Esophagus (tissue), 2 donors: ENCODE data around the gene CTBP2. TPM values are rescaled to one million over a fixed set of nuclear protein-coding genes. Genes with fewer than 3 reads are reported as not detected.

ENCODE experiments used
- H3K27ac ChIP-seq, 2 donors: one replicate each; pipeline ENCODE4 v1.5.1; 2013; ENCODE audit warnings: low read depth in 2 of 2, mild to moderate bottlenecking in 2 of 2, inconsistent platforms in 1 of 2, low read length in 1 of 2, moderate library complexity in 1 of 2
- H3K27me3 ChIP-seq, 2 donors: one replicate each; pipeline ENCODE4 v1.6.1; 2013; ENCODE audit warnings: low read length in 2 of 2, control low read depth in 1 of 2, mild to moderate bottlenecking in 1 of 2; ENCODE audit not compliant: insufficient read depth in 2 of 2, control insufficient read depth in 1 of 2
- H3K36me3 ChIP-seq, 2 donors: one replicate each; pipeline ENCODE4 v1.6.1; 2013; ENCODE audit warnings: low read length in 1 of 2; ENCODE audit not compliant: control insufficient read depth in 2 of 2, insufficient read depth in 2 of 2
- H3K4me1 ChIP-seq, 2 donors: one replicate each; pipeline ENCODE4 v1.6.1; 2013; ENCODE audit warnings: low read length in 1 of 2; ENCODE audit not compliant: control insufficient read depth in 2 of 2, insufficient read depth in 2 of 2
- H3K4me3 ChIP-seq, 2 donors: one replicate each; pipeline ENCODE4 v1.5.1; 2013; ENCODE audit warnings: low read length in 2 of 2, mild to moderate bottlenecking in 2 of 2, low read depth in 1 of 2, moderate library complexity in 1 of 2
- H3K9me3 ChIP-seq, 2 donors: one replicate each; pipeline ENCODE4 v1.6.1; 2013; ENCODE audit warnings: mild to moderate bottlenecking in 2 of 2, low read depth in 1 of 2, low read length in 1 of 2, moderate library complexity in 1 of 2; ENCODE audit not compliant: control insufficient read depth in 2 of 2, insufficient read depth in 1 of 2
- WGBS, 2 donors: extraction: QIAGEN DNeasy Blood & Tissue Kit; methylation state at CpG; one replicate each; pipeline ENCODE4 v1.1.7; 2013; 5-methylcytosine and 5-hydroxymethylcytosine counted together
- polyA plus RNA-seq, 2 donors: library from polyadenylated mRNA; stranded (reverse); fragments of 200-250 nt; gene quantifications; one replicate each; pipeline ENCODE4 v1.2.3, GENCODE V29; 2013
- donor health status: healthy with polysubstance abuse.
- donor health status: Bipolar disorder and iron deficiency.

Gene CTBP2
- polyA plus RNA-seq, 2 donors: 15.4 to 33.3 TPM

GRCh38 chr10:124972637-124973036 is 187.7 kb downstream of the CTBP2 start:
- Histone ChIP-seq H3K27ac (no peak overlapping the region), H3K4me3 (no peak overlapping the region), H3K4me1 (no peaks in the 10 kb centered on the region), H3K27me3 (no peaks in the 10 kb centered on the region), H3K36me3 (peaks cover 2 to 6% of the 10 kb centered on the region in 2 donors), H3K9me3 (no peaks in the 10 kb centered on the region)
- WGBS, 2 donors: 87 to 91% methylated on average over 7 of the region's 7 CpGs

- Histone ChIP-seq H3K4me3 (no peak overlapping the region), H3K27me3 (no peaks in the 10 kb centered on the region), H3K4me1 (no peaks in the 10 kb centered on the region), H3K36me3 (peaks cover 4 to 6% of the 10 kb centered on the region in 2 donors), H3K9me3 (no peaks in the 10 kb centered on the region), H3K27ac (no peak overlapping the region)
- 37 to 38% methylated on average over 2 of the region's 2 CpGs for WGBS, 2 donors
These were observed 189.1 kb downstream of the CTBP2 start for GRCh38 chr10:124971276-124971675.

GRCh38 chr10:124967255-124967654 is 193.1 kb downstream of the CTBP2 start:
- H3K9me3 ChIP-seq: no peaks in the 10 kb centered on the region
- WGBS, 2 donors: 94% methylated on average over 2 of the region's 2 CpGs
- H3K4me3 ChIP-seq: no peak overlapping the region
- H3K27ac ChIP-seq: no peak overlapping the region
- no peaks in the 10 kb centered on the region for H3K4me1 ChIP-seq
- H3K27me3 ChIP-seq: no peaks in the 10 kb centered on the region
- H3K36me3 ChIP-seq: peaks cover 2 to 3% of the 10 kb centered on the region in 2 donors

- WGBS, 2 donors: 68 to 75% methylated on average over 5 of the region's 5 CpGs
- Histone ChIP-seq H3K36me3 (peaks cover 2 to 3% of the 10 kb centered on the region in 2 donors), H3K4me1 (no peaks in the 10 kb centered on the region), H3K9me3 (no peaks in the 10 kb centered on the region), H3K27ac (no peak overlapping the region), H3K27me3 (no peaks in the 10 kb centered on the region), H3K4me3 (no peak overlapping the region)
These were observed 194.4 kb downstream of the CTBP2 start for GRCh38 chr10:124966008-124966407.

- WGBS, 2 donors: 85 to 86% methylated on average over 7 of the region's 7 CpGs
- Histone ChIP-seq H3K9me3 (no peaks in the 10 kb centered on the region), H3K4me1 (no peaks in the 10 kb centered on the region), H3K27ac (no peak overlapping the region), H3K4me3 (no peak overlapping the region), H3K36me3 (peaks cover under 1 to 2% of the 10 kb centered on the region in 2 donors), H3K27me3 (no peaks in the 10 kb centered on the region)
These were observed 196.3 kb downstream of the CTBP2 start for GRCh38 chr10:124963866-124964720.

- no peak overlapping the region for H3K27ac ChIP-seq
- no peaks in the 10 kb centered on the region for H3K9me3 ChIP-seq
- H3K27me3 ChIP-seq: no peaks in the 10 kb centered on the region
- H3K36me3 ChIP-seq: peaks cover 0 to 2% of the 10 kb centered on the region in 2 donors
- WGBS, 2 donors: 93 to 94% methylated on average over 3 of the region's 3 CpGs
- no peak overlapping the region for H3K4me3 ChIP-seq
- no peaks in the 10 kb centered on the region for H3K4me1 ChIP-seq
These were observed 197.9 kb downstream of the CTBP2 start for GRCh38 chr10:124962421-124962820.

GRCh38 chr10:124961248-124961570 is 199.2 kb downstream of the CTBP2 start:
- no peaks in the 10 kb centered on the region for H3K4me1 ChIP-seq
- no peaks in the 10 kb centered on the region for H3K27me3 ChIP-seq

GRCh38 chr10:124959564-124959963 is 200.8 kb downstream of the CTBP2 start:
- Histone ChIP-seq H3K4me3 (no peak overlapping the region), H3K4me1 (no peaks in the 10 kb centered on the region), H3K36me3 (no peaks in the 10 kb centered on the region), H3K9me3 (no peaks in the 10 kb centered on the region), H3K27me3 (no peaks in the 10 kb centered on the region), H3K27ac (no peak overlapping the region)
- WGBS, 2 donors: 99% methylated on average over 3 of the region's 3 CpGs

More at GRCh38 chr10:124961248-124961570, 199.2 kb downstream of the CTBP2 start:
- no peaks in the 10 kb centered on the region for H3K36me3 ChIP-seq
- H3K4me3 ChIP-seq: no peak overlapping the region
- no peaks in the 10 kb centered on the region for H3K9me3 ChIP-seq
- no peak overlapping the region for H3K27ac ChIP-seq
- 77 to 81% methylated on average over 4 of the region's 4 CpGs for WGBS, 2 donors

- no peak overlapping the region for H3K4me3 ChIP-seq
- whole genome bisulfite sequencing, 2 donors: 89 to 92% methylated on average over 7 of the region's 7 CpGs
- no peaks in the 10 kb centered on the region for H3K36me3 ChIP-seq
- no peak overlapping the region for H3K27ac ChIP-seq
- no peaks in the 10 kb centered on the region for H3K9me3 ChIP-seq
- no peaks in the 10 kb centered on the region for H3K4me1 ChIP-seq
- H3K27me3 ChIP-seq: no peaks in the 10 kb centered on the region
These were observed 202.9 kb downstream of the CTBP2 start for GRCh38 chr10:124957404-124957947.

- Histone ChIP-seq H3K4me1 (no peaks in the 10 kb centered on the region), H3K36me3 (no peaks in the 10 kb centered on the region), H3K27me3 (no peaks in the 10 kb centered on the region), H3K4me3 (no peak overlapping the region), H3K9me3 (no peaks in the 10 kb centered on the region), H3K27ac (no peak overlapping the region)
- WGBS, 2 donors: 64 to 67% methylated on average over 1 of the region's 1 CpG
These were observed 203.6 kb downstream of the CTBP2 start for GRCh38 chr10:124956764-124957163.
